Panc1 (cell line): ENCODE measurements around the gene DNM1L.

Experiments
- CTCF ChIP-seq: fragments of 450-650 bp; IDR thresholded peaks from 2 replicates; pipeline ENCODE4 v1.5.1; 2017; ENCODE audit warnings: mild to moderate bottlenecking
- TCF7L2 ChIP-seq: IDR thresholded peaks from 2 replicates; pipeline ENCODE4 v1.6.1; 2011; ENCODE audit warnings: mild to moderate bottlenecking, low read depth, low read length, inconsistent platforms

- no peak for TF ChIP-seq CTCF
- no peak for TF ChIP-seq TCF7L2
These were observed 74.5 kb downstream of the DNM1L start for GRCh38 chr12:32753605-32754004.
